DOHH2 (cell line): Measurements from ENCODE around the gene SIK3.
"Not testable (repeated sequence)": the region's sequence is repeated elsewhere in the genome, so short reads cannot be mapped to it uniquely, and the experiment has no call there.

ENCODE experiments used
- H3F3A ChIP-seq: fragments of 200-600 bp; sonication (generic), shearing (Covaris generic); 2 replicates; pipeline ENCODE4 v1.6.0; 2016; ENCODE audit warnings: antibody characterized with exemption, mild to moderate bottlenecking; ENCODE audit not compliant: control insufficient read depth, insufficient read depth
- H3K27ac ChIP-seq: fragments of 200-600 bp; sonication (generic); 2 replicates; pipeline ENCODE4 v1.5.1; 2014; ENCODE audit warnings: low read depth, mild to moderate bottlenecking, low read length, moderate library complexity
- H3K27me3 ChIP-seq: fragments of 200-600 bp; sonication (generic); 2 replicates; pipeline ENCODE4 v1.6.1; 2014; ENCODE audit warnings: mild to moderate bottlenecking, low read length, mixed read lengths; ENCODE audit not compliant: control insufficient read depth
- H3K36me3 ChIP-seq: fragments of 200-600 bp; sonication (generic); 2 replicates; pipeline ENCODE4 v1.6.1; 2014; ENCODE audit warnings: mild to moderate bottlenecking, low read length, moderate library complexity, mixed read lengths; ENCODE audit not compliant: control insufficient read depth
- H3K4me1 ChIP-seq: fragments of 200-600 bp; sonication (generic); 2 replicates; pipeline ENCODE4 v1.6.1; 2014; ENCODE audit warnings: mild to moderate bottlenecking, low read length, mixed read lengths; ENCODE audit not compliant: control insufficient read depth
- H3K4me2 ChIP-seq: fragments of 200-600 bp; sonication (generic); 2 replicates; pipeline ENCODE4 v1.6.0; 2014; ENCODE audit warnings: mild to moderate bottlenecking, low read length, moderate library complexity
- H3K4me3 ChIP-seq: fragments of 200-600 bp; sonication (generic); 2 replicates; pipeline ENCODE4 v1.5.1; 2014; ENCODE audit warnings: mild to moderate bottlenecking, low read length, mixed read lengths
- H3K79me2 ChIP-seq: fragments of 200-600 bp; sonication (generic); 2 replicates; pipeline ENCODE4 v1.6.1; 2014; ENCODE audit warnings: mild to moderate bottlenecking, low read length, mixed read lengths; ENCODE audit not compliant: control insufficient read depth
- H3K9me2 ChIP-seq: fragments of 200-600 bp; sonication (generic); replicated peaks from 2 replicates; pipeline ENCODE4 v1.6.1; 2014; ENCODE audit warnings: mild to moderate bottlenecking, low read length, mixed read lengths; ENCODE audit not compliant: control insufficient read depth
- H3K9me3 ChIP-seq: fragments of 200-600 bp; sonication (generic); 2 replicates; pipeline ENCODE4 v1.6.1; 2014; ENCODE audit warnings: antibody characterized with exemption, low read length, mixed read lengths; ENCODE audit not compliant: control insufficient read depth, insufficient read depth
- H4K20me1 ChIP-seq: fragments of 200-600 bp; sonication (generic); 2 replicates; pipeline ENCODE4 v1.6.0; 2014; ENCODE audit warnings: low read depth, mild to moderate bottlenecking, antibody characterized with exemption, low read length, moderate library complexity; ENCODE audit not compliant: control insufficient read depth, insufficient read depth
- CTCF ChIP-seq: fragments of 200-600 bp; sonication (generic); IDR thresholded peaks from one replicate; pipeline ENCODE4 v1.5.1; 2014; ENCODE audit warnings: antibody characterized with exemption, mild to moderate bottlenecking, low read depth, low read length; ENCODE audit not compliant: poor library complexity, severe bottlenecking
- EZH2phosphoT487 ChIP-seq: fragments of 200-600 bp; sonication (generic); IDR thresholded peaks from 2 replicates; pipeline ENCODE4 v1.6.1; 2017; ENCODE audit warnings: borderline replicate concordance, mild to moderate bottlenecking, antibody characterized with exemption, low read length, moderate library complexity, mixed read lengths

The SIK3 gene

GRCh38 chr11:117134431-117134830 is 36.2 kb upstream of the SIK3 start:
- H3K9me2 ChIP-seq: no peaks in the 10 kb centered on the region
- H3K36me3 ChIP-seq: no peaks in the 10 kb centered on the region
- H3K4me3 ChIP-seq: no peak overlapping the region
- no peaks in the 10 kb centered on the region for H3F3A ChIP-seq
- no peaks in the 10 kb centered on the region for H3K4me1 ChIP-seq
- no peak overlapping the region for H3K4me2 ChIP-seq
- no peaks in the 10 kb centered on the region for H3K79me2 ChIP-seq
- TF ChIP-seq CTCF (no peak), EZH2phosphoT487 (no peak)
- H3K9me3 ChIP-seq: no peaks in the 10 kb centered on the region
- H4K20me1 ChIP-seq: no peaks in the 10 kb centered on the region
- H3K27me3 ChIP-seq: no peaks in the 10 kb centered on the region
- H3K27ac ChIP-seq: no peak overlapping the region

GRCh38 chr11:117130879-117131278 is 32.7 kb upstream of the SIK3 start:
- no peak overlapping the region for H3K4me3 ChIP-seq
- H3K4me2 ChIP-seq: no peak overlapping the region
- H3K9me2 ChIP-seq: no peaks in the 10 kb centered on the region
- H3K79me2 ChIP-seq: no peaks in the 10 kb centered on the region
- H3K27ac ChIP-seq: no peak overlapping the region
- peaks cover 4% of the 10 kb centered on the region; the same call in 1 of the 2 replicates for H3K27me3 ChIP-seq
- TF ChIP-seq EZH2phosphoT487 (no peak), CTCF (no peak)
- H3K4me1 ChIP-seq: peaks cover 10% of the 10 kb centered on the region
- H4K20me1 ChIP-seq: no peaks in the 10 kb centered on the region
- H3F3A ChIP-seq: no peaks in the 10 kb centered on the region
- H3K9me3 ChIP-seq: no peaks in the 10 kb centered on the region
- H3K36me3 ChIP-seq: no peaks in the 10 kb centered on the region

- not testable (repeated sequence) for H3K9me2 ChIP-seq, H4K20me1 ChIP-seq, H3K79me2 ChIP-seq, H3K27ac ChIP-seq, H3K4me3 ChIP-seq, H3K27me3 ChIP-seq, H3K4me1 ChIP-seq, H3K36me3 ChIP-seq, H3K9me3 ChIP-seq, H3K4me2 ChIP-seq, H3F3A ChIP-seq
These were observed 32.2 kb upstream of the SIK3 start for GRCh38 chr11:117130396-117130795.

- no peaks in the 10 kb centered on the region for H3K36me3 ChIP-seq
- TF ChIP-seq CTCF: no peak
- TF ChIP-seq EZH2phosphoT487: no peak
- H4K20me1 ChIP-seq: no peaks in the 10 kb centered on the region
- H3K9me3 ChIP-seq: no peaks in the 10 kb centered on the region
- peaks cover 4% of the 10 kb centered on the region; the same call in 1 of the 2 replicates for H3K27me3 ChIP-seq
- H3F3A ChIP-seq: no peaks in the 10 kb centered on the region
- no peak overlapping the region for H3K4me3 ChIP-seq
- peaks cover 10% of the 10 kb centered on the region for H3K4me1 ChIP-seq
- no peak overlapping the region for H3K4me2 ChIP-seq
- no peaks in the 10 kb centered on the region for H3K79me2 ChIP-seq
- no peak overlapping the region for H3K27ac ChIP-seq
- no peaks in the 10 kb centered on the region for H3K9me2 ChIP-seq
These were observed 30.1 kb upstream of the SIK3 start for GRCh38 chr11:117128289-117128688.
